Panc1 (cell line): ENCODE measurements around the gene SRMS. TPM values are rescaled to one million over a fixed set of nuclear protein-coding genes. Genes with fewer than 3 reads are reported as not detected.

Experiments
- ATAC-seq: fragments of 200-7000 bp; cut with Tn5 transposase; 2 replicates; pipeline ENCODE4 v1.9.1; 2020; ENCODE audit warnings: mild to moderate bottlenecking, moderate library complexity
- BruUV-seq: library from RNA; stranded (reverse); fragments of 400-500 nt; replicated peaks from 2 replicates; lab custom pipeline; 2021; lab: Mats Ljungman, UMichigan
- CTCF ChIA-PET: fragments of 300-600 bp; sonication (Branson Sonifier 250); formaldehyde crosslinking; loops from one replicate; lab custom pipeline; 2022; ENCODE audit warnings: antibody characterized with exemption; lab: Charles Lee
- POLR2A ChIA-PET: fragments of 300-600 bp; sonication (Branson Sonifier 250); formaldehyde crosslinking; loops from one replicate; lab custom pipeline; 2022; ENCODE audit warnings: antibody characterized with exemption; lab: Charles Lee
- DNase-seq: peaks from one replicate; pipeline ENCODE4 v3.0.0-alpha.2; 2010; ENCODE audit warnings: low read depth, low spot score
- H3K27ac ChIP-seq: 2 replicates; pipeline ENCODE4 v1.5.1; 2011; ENCODE audit warnings: mild to moderate bottlenecking, low read length, inconsistent platforms
- H3K27me3 ChIP-seq: fragments of 200-500 bp; sonication (Bioruptor generic); 2 replicates; pipeline ENCODE4 v1.6.0; 2014; ENCODE audit warnings: low read length, inconsistent platforms; ENCODE audit not compliant: control insufficient read depth, insufficient read depth
- H3K36me3 ChIP-seq: fragments of 200-500 bp; sonication (Bioruptor generic); 2 replicates; pipeline ENCODE4 v1.5.1; 2014; ENCODE audit warnings: inconsistent platforms, mild to moderate bottlenecking, low read length, moderate library complexity; ENCODE audit not compliant: control insufficient read depth, insufficient read depth
- H3K4me1 ChIP-seq: 2 replicates; pipeline ENCODE4 v1.5.1; 2011; ENCODE audit warnings: inconsistent platforms, mild to moderate bottlenecking, low read length, moderate library complexity; ENCODE audit not compliant: control insufficient read depth, insufficient read depth
- H3K4me3 ChIP-seq, 2 experiments: 2 replicates each; pipeline ENCODE4 v1.5.1; 2011 to 2012; ENCODE audit warnings: low read depth in 2 of 2, low read length in 2 of 2, mild to moderate bottlenecking in 2 of 2, inconsistent platforms in 1 of 2, moderate library complexity in 1 of 2
- H3K9me3 ChIP-seq: fragments of 200-500 bp; sonication (Bioruptor generic); 2 replicates; pipeline ENCODE4 v1.5.1; 2014; ENCODE audit warnings: low read depth, mild to moderate bottlenecking, inconsistent platforms, low read length, moderate library complexity; ENCODE audit not compliant: control insufficient read depth, insufficient read depth
- POLR2AphosphoS5 ChIP-seq: IDR thresholded peaks from 2 replicates; pipeline ENCODE4 v1.6.1; 2012; ENCODE audit warnings: mild to moderate bottlenecking, low read depth, low read length, moderate library complexity
- SIN3A ChIP-seq: IDR thresholded peaks from 2 replicates; pipeline ENCODE4 v1.6.1; 2012; ENCODE audit warnings: low read depth, mild to moderate bottlenecking, low read length, moderate library complexity, borderline replicate concordance; ENCODE audit not compliant: insufficient read depth
- TCF7L2 ChIP-seq: IDR thresholded peaks from 2 replicates; pipeline ENCODE4 v1.6.1; 2011; ENCODE audit warnings: mild to moderate bottlenecking, low read depth, low read length, inconsistent platforms
- in situ Hi-C: cut with HindIII; loops from 2 replicates; pipeline ENCODE4 v1.10.0; 2016; ENCODE audit warnings: low sequenced_read_pairs, low pct_unique_long_range_greater_than_20kb
- intact Hi-C: fragments of 100-400 bp; cut with micrococcal nuclease; formaldehyde crosslinking; loops from one replicate; pipeline ENCODE4 v1.10.0; 2022; ENCODE audit not compliant: unreplicated experiment
- total RNA-seq: library from RNA; stranded (reverse); gene quantifications from one replicate; pipeline ENCODE4 v1.2.1, GENCODE V29; 2021; ENCODE audit not compliant: unreplicated experiment
- TF ChIP-seq, protein P1 (sequence below), 2 experiments: IDR thresholded peaks; 2 replicates each; pipeline ENCODE4 v1.6.1; 2011 to 2012; ENCODE audit warnings: low read depth in 2 of 2, control low read depth in 1 of 2, low read length in 1 of 2, mild to moderate bottlenecking in 1 of 2, moderate library complexity in 1 of 2; ENCODE audit not compliant: insufficient read depth in 1 of 2
- TF ChIP-seq, protein P2 (sequence below): fragments of 450-650 bp; IDR thresholded peaks from 2 replicates; pipeline ENCODE4 v1.5.1; 2017; ENCODE audit warnings: mild to moderate bottlenecking

SRMS gene
- total RNA-seq, 1 experiment from 2014 or later: not detected

DNA sequence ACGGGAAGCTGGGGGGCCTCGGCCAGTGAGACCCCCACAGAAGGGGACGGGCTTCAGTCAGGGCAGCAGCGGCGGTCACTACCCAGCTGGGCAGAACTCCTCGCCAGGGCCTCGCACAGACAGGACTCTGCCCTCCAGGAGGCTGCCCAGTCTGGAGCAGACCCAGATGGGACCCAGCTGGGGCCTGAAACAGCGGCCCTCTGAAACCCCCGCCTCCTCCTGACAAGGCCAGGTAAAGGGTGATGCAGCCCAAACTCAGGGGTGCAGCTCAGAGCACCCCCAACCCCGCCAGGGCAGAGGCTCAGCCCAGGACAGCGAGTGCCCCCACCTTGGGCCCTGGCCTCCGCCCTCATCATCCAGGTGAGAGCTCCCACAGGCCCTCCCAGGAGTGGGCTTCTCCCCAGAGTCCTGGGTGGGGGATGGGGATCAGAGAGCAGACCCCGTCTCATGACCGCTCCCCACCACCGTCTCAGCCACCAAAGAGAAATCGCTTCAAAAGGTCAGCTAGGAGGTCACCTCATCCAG lies 50.9 kb downstream of the SRMS start:
- peak overlapping the region; percentile 66 for H3K27ac ChIP-seq
- H3K4me3 ChIP-seq: peak overlapping the region; percentile 17 to 68; a peak in 3 of 4 replicates
- in situ Hi-C loops (no loop called here), intact Hi-C loops (no loop called here)
- H3K27me3 ChIP-seq: no peaks in the 10 kb centered on the region
- ChIA-PET CTCF (interaction anchor here (0.5 to 1.2 kb wide), 3 partner anchors 22 to 173 kb away, joined by 3 to 4 read pairs (median 3); no protein-coding TSS in a partner anchor), POLR2A (no interaction called here)
- BruUV-seq: no TSS peak
- TF ChIP-seq POLR2AphosphoS5: no peak
- TF ChIP-seq, protein P1, sequence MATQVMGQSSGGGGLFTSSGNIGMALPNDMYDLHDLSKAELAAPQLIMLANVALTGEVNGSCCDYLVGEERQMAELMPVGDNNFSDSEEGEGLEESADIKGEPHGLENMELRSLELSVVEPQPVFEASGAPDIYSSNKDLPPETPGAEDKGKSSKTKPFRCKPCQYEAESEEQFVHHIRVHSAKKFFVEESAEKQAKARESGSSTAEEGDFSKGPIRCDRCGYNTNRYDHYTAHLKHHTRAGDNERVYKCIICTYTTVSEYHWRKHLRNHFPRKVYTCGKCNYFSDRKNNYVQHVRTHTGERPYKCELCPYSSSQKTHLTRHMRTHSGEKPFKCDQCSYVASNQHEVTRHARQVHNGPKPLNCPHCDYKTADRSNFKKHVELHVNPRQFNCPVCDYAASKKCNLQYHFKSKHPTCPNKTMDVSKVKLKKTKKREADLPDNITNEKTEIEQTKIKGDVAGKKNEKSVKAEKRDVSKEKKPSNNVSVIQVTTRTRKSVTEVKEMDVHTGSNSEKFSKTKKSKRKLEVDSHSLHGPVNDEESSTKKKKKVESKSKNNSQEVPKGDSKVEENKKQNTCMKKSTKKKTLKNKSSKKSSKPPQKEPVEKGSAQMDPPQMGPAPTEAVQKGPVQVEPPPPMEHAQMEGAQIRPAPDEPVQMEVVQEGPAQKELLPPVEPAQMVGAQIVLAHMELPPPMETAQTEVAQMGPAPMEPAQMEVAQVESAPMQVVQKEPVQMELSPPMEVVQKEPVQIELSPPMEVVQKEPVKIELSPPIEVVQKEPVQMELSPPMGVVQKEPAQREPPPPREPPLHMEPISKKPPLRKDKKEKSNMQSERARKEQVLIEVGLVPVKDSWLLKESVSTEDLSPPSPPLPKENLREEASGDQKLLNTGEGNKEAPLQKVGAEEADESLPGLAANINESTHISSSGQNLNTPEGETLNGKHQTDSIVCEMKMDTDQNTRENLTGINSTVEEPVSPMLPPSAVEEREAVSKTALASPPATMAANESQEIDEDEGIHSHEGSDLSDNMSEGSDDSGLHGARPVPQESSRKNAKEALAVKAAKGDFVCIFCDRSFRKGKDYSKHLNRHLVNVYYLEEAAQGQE (IDR thresholded peaks at IDR 0.05; ENCODE audit: insufficient read depth in 1 of 2, low read depth in 2 of 2, low read length in 1 of 2): no peak
- TF ChIP-seq, protein P2, sequence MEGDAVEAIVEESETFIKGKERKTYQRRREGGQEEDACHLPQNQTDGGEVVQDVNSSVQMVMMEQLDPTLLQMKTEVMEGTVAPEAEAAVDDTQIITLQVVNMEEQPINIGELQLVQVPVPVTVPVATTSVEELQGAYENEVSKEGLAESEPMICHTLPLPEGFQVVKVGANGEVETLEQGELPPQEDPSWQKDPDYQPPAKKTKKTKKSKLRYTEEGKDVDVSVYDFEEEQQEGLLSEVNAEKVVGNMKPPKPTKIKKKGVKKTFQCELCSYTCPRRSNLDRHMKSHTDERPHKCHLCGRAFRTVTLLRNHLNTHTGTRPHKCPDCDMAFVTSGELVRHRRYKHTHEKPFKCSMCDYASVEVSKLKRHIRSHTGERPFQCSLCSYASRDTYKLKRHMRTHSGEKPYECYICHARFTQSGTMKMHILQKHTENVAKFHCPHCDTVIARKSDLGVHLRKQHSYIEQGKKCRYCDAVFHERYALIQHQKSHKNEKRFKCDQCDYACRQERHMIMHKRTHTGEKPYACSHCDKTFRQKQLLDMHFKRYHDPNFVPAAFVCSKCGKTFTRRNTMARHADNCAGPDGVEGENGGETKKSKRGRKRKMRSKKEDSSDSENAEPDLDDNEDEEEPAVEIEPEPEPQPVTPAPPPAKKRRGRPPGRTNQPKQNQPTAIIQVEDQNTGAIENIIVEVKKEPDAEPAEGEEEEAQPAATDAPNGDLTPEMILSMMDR: no peak
- no peak for TF ChIP-seq SIN3A
- no peak for TF ChIP-seq TCF7L2
- no peaks in the 10 kb centered on the region for H3K9me3 ChIP-seq
- ATAC-seq (peak; percentile 56), DNase-seq (no peak)
- H3K36me3 ChIP-seq: no peaks in the 10 kb centered on the region; the same call in 1 of the 2 replicates
- H3K4me1 ChIP-seq: peaks cover 16% of the 10 kb centered on the region

DNA sequence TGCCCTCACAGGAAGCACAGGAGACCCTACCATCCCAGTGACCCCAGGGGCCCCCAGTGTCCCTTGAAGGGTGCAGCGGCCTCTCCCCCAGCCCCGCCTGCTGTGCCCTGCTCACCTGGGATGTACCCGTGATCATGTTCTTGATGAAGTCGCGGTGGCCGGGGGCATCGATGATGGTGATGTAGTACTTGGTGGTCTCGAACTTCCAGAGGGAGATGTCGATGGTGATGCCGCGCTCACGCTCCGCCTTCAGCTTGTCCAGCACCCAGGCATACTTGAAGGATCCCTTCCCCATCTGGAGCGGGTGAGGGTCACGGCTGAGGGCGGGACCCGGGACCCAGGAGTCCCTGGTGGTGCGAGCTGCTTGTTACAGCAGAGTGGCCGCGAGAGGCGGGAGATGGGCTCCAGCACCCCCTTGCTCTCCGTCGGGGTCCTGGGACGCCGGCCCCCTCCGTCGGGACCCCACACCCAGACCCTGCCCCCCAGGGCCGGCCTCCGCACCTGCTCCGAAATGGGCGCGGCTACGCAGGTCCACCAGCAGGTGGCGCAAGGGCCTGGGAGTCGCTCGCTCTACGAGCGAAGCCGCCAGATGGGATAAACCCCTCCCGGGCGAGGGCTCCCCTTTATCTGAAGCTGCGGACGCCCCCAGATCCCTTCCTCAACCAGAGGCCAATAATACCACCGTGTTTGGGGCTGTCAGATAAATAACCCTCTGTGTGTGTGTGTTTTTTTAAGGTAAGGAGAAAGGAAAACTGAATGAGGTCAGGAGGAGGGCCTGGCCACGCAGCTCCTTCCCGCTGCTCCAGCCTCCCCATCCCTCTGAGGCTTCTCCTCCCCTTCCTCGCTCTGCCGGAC lies 51.6 kb downstream of the SRMS start:
- in situ Hi-C loops: no loop called here
- peak overlapping the region; percentile 66 for H3K27ac ChIP-seq
- H3K9me3 ChIP-seq: no peaks in the 10 kb centered on the region
- no peak for DNase-seq
- ChIA-PET CTCF (interaction anchor here (0.5 to 1.2 kb wide), 3 partner anchors 21 to 51 kb away, joined by 3 to 7 read pairs (median 4); no protein-coding TSS in a partner anchor), POLR2A (no interaction called here)
- intact Hi-C loops: no loop called here
- no peaks in the 10 kb centered on the region for H3K27me3 ChIP-seq
- no TSS peak for BruUV-seq
- peak; percentile 66 for ATAC-seq
- peak overlapping the region; percentile 17 to 68; a peak in 3 of 4 replicates for H3K4me3 ChIP-seq
- H3K36me3 ChIP-seq: no peaks in the 10 kb centered on the region; the same call in 1 of the 2 replicates
- TF ChIP-seq, protein P2: peak; percentile 98
- TF ChIP-seq TCF7L2: no peak
- H3K4me1 ChIP-seq: peaks cover 16% of the 10 kb centered on the region
